ENCODE data around the gene P2RX6. TPM values are rescaled to one million over a fixed set of nuclear protein-coding genes. Genes with fewer than 3 reads are reported as not detected.
"Not testable (repeated sequence)": the region's sequence is repeated elsewhere in the genome, so short reads cannot be mapped to it uniquely, and the experiment has no call there.

Gene P2RX6
- total and polyA plus RNA-seq, 2 donors (not counting 3 experiments of a cell fraction or from before 2014, with no cell fraction given): 0.06 TPM; not detected in 1

- intact Hi-C loops (cut with micrococcal nuclease) (no loop called here), dilution Hi-C loops (cut with MboI; ENCODE audit: extremely low pct_ligation_motif_present, low sequenced_read_pairs) (no loop called here)
- Histone ChIP-seq H3K4me3 (replicated peaks in 1 of 3; ENCODE audit: insufficient read depth in 1 of 3, low read depth in 1 of 3, low read length in 3 of 3) (no peak overlapping the region), H3K36me3 (ENCODE audit: control insufficient read depth in 2 of 2, extremely low read depth in 1 of 2, insufficient read depth in 2 of 2, low read length in 2 of 2) (no peaks in the 10 kb centered on the region), H3K9me3 (replicated peaks; ENCODE audit: control insufficient read depth, insufficient read depth, low read length) (no peaks in the 10 kb centered on the region), H4K20me1 (replicated peaks; ENCODE audit: control insufficient read depth, extremely low read depth, insufficient read depth, low read length) (no peaks in the 10 kb centered on the region), H3K4me2 (ENCODE audit: insufficient read depth, low read length) (no peak overlapping the region), H3K9ac (replicated peaks; ENCODE audit: extremely low read depth, insufficient read depth, low read length) (no peak overlapping the region), H3K27me3 (ENCODE audit: control insufficient read depth in 2 of 2, insufficient read depth in 2 of 2, low read length in 2 of 2) (no peaks in the 10 kb centered on the region), H3K27ac (ENCODE audit: insufficient read depth, low read depth, low read length) (no peak overlapping the region), H3K79me2 (ENCODE audit: control insufficient read depth, insufficient read depth, low read length) (no peaks in the 10 kb centered on the region), H3K4me1 (ENCODE audit: control insufficient read depth, extremely low read depth, insufficient read depth, low read length) (peaks cover 5% of the 10 kb centered on the region), H2AFZ (ENCODE audit: low read depth, low read length) (no peak overlapping the region), H3K9me1 (replicated peaks; ENCODE audit: control insufficient read depth, extremely low read depth, insufficient read depth, low read length) (no peaks in the 10 kb centered on the region)
- no TSS peak for BruUV-seq (replicated peaks)
- POLR2A ChIA-PET: no interaction called here
- no peak for TF ChIP-seq JUN (IDR thresholded peaks at IDR 0.05; ENCODE audit: borderline replicate concordance, insufficient read depth, insufficient read length, low read depth)
- TF ChIP-seq, protein P1, sequence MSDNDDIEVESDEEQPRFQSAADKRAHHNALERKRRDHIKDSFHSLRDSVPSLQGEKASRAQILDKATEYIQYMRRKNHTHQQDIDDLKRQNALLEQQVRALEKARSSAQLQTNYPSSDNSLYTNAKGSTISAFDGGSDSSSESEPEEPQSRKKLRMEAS (IDR thresholded peaks at IDR 0.05; ENCODE audit: insufficient read depth, insufficient read length): no peak
- TF ChIP-seq EZH2 (IDR thresholded peaks at IDR 0.05; ENCODE audit: borderline replicate concordance, low read depth, low read length, severe bottlenecking): no peak
- no peak for TF ChIP-seq FOS (IDR thresholded peaks at IDR 0.05; ENCODE audit: borderline replicate concordance, insufficient read depth, low read length)
- TF ChIP-seq, protein P2, sequence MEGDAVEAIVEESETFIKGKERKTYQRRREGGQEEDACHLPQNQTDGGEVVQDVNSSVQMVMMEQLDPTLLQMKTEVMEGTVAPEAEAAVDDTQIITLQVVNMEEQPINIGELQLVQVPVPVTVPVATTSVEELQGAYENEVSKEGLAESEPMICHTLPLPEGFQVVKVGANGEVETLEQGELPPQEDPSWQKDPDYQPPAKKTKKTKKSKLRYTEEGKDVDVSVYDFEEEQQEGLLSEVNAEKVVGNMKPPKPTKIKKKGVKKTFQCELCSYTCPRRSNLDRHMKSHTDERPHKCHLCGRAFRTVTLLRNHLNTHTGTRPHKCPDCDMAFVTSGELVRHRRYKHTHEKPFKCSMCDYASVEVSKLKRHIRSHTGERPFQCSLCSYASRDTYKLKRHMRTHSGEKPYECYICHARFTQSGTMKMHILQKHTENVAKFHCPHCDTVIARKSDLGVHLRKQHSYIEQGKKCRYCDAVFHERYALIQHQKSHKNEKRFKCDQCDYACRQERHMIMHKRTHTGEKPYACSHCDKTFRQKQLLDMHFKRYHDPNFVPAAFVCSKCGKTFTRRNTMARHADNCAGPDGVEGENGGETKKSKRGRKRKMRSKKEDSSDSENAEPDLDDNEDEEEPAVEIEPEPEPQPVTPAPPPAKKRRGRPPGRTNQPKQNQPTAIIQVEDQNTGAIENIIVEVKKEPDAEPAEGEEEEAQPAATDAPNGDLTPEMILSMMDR (IDR thresholded peaks at IDR 0.05; ENCODE audit: extremely low read depth in 1 of 2, insufficient read depth in 1 of 2, low read depth in 1 of 2, low read length in 2 of 2): no peak
- TF ChIP-seq MYC (IDR thresholded peaks at IDR 0.05; ENCODE audit: low read depth, low read length): no peak
- no peak for TF ChIP-seq POLR2AphosphoS5 (IDR thresholded peaks at IDR 0.05; ENCODE audit: insufficient read depth, low read depth, low read length)
- TF ChIP-seq GATA2 (IDR thresholded peaks at IDR 0.05; ENCODE audit: insufficient read depth, insufficient read length, low read depth, low read length): no peak
- TF ChIP-seq POLR2A (IDR thresholded peaks at IDR 0.05; ENCODE audit: low read depth, low read length): no peak
- no peak for FAIRE-seq
- DNase-seq (ENCODE audit: low read depth, low spot score): no peak
- CTCF ChIA-PET: interaction anchor here (0.6 kb wide), 1 partner anchor 27 kb away, joined by 3 read pairs; no protein-coding TSS in a partner anchor
These were observed 32.8 kb downstream of the P2RX6 start for GRCh38 chr22:21047730-21048129.

DNA sequence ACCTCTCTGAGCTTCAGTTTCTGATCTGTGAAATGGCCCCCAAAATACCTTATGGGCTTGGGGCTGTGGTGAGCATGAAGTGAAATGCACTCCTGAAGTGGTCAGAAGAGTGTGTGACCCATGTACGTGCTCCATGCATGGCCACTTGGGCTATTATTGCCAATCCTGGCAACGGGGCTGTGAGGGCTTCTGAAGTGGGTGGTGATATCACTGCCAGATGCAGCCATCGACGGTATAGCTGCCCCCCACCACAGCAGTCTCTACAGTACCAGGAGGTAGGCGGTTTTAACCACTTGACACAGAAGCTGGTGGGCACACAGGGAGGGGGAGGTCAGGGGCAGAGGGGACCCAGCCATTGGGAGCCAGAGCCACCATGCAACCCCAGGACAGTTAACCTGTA is 33.5 kb downstream of the P2RX6 start:
- H3K9me1 ChIP-seq (replicated peaks; ENCODE audit: control insufficient read depth, extremely low read depth, insufficient read depth, low read length); H3K27me3 ChIP-seq (ENCODE audit: control insufficient read depth in 2 of 2, insufficient read depth in 2 of 2, low read length in 2 of 2); H2AFZ ChIP-seq (ENCODE audit: low read depth, low read length); FAIRE-seq; H3K36me3 ChIP-seq (ENCODE audit: control insufficient read depth in 2 of 2, extremely low read depth in 1 of 2, insufficient read depth in 2 of 2, low read length in 2 of 2); H3K4me1 ChIP-seq (ENCODE audit: control insufficient read depth, extremely low read depth, insufficient read depth, low read length); H3K9me3 ChIP-seq (replicated peaks; ENCODE audit: control insufficient read depth, insufficient read depth, low read length); H4K20me1 ChIP-seq (replicated peaks; ENCODE audit: control insufficient read depth, extremely low read depth, insufficient read depth, low read length); BruUV-seq (replicated peaks); intact Hi-C loops (cut with micrococcal nuclease); dilution Hi-C loops (cut with MboI; ENCODE audit: extremely low pct_ligation_motif_present, low sequenced_read_pairs); H3K79me2 ChIP-seq (ENCODE audit: control insufficient read depth, insufficient read depth, low read length); POLR2A ChIA-PET; DNase-seq (ENCODE audit: low read depth, low spot score); H3K27ac ChIP-seq (ENCODE audit: insufficient read depth, low read depth, low read length); H3K9ac ChIP-seq (replicated peaks; ENCODE audit: extremely low read depth, insufficient read depth, low read length); H3K4me2 ChIP-seq (ENCODE audit: insufficient read depth, low read length); CTCF ChIA-PET; H3K4me3 ChIP-seq (replicated peaks in 1 of 3; ENCODE audit: insufficient read depth in 1 of 3, low read depth in 1 of 3, low read length in 3 of 3): not testable (repeated sequence)

DNA sequence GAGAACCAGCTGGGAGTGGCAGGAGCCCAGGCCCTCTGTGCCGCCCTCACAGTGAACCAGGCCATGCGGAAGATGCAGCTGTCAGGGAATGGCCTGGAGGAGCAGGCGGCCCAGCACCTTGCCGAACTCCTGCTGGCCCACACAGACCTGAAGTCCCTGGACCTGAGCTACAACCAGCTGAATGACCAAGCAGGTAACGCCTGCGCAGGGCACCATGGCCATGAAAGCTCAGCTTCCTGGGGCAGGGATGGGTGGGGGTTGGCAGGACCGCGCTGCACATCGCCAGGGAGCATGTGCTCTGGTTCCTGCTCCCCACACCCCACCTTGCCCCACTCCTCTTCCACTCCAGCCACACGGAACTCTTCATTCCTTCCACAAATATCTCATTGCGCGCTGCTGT is 34.0 kb downstream of the P2RX6 start:
- BruUV-seq (replicated peaks); dilution Hi-C loops (cut with MboI; ENCODE audit: extremely low pct_ligation_motif_present, low sequenced_read_pairs); CTCF ChIA-PET: not testable (repeated sequence)

More for the DNA sequence above, 34.0 kb downstream of the P2RX6 start:
- H3K36me3 ChIP-seq (ENCODE audit: control insufficient read depth in 2 of 2, extremely low read depth in 1 of 2, insufficient read depth in 2 of 2, low read length in 2 of 2); H3K27me3 ChIP-seq (ENCODE audit: control insufficient read depth in 2 of 2, insufficient read depth in 2 of 2, low read length in 2 of 2); DNase-seq (ENCODE audit: low read depth, low spot score); intact Hi-C loops (cut with micrococcal nuclease); H4K20me1 ChIP-seq (replicated peaks; ENCODE audit: control insufficient read depth, extremely low read depth, insufficient read depth, low read length); H3K9ac ChIP-seq (replicated peaks; ENCODE audit: extremely low read depth, insufficient read depth, low read length); H3K4me2 ChIP-seq (ENCODE audit: insufficient read depth, low read length); H3K27ac ChIP-seq (ENCODE audit: insufficient read depth, low read depth, low read length); H2AFZ ChIP-seq (ENCODE audit: low read depth, low read length); FAIRE-seq; H3K9me1 ChIP-seq (replicated peaks; ENCODE audit: control insufficient read depth, extremely low read depth, insufficient read depth, low read length); H3K79me2 ChIP-seq (ENCODE audit: control insufficient read depth, insufficient read depth, low read length); H3K4me3 ChIP-seq (replicated peaks in 1 of 3; ENCODE audit: insufficient read depth in 1 of 3, low read depth in 1 of 3, low read length in 3 of 3); POLR2A ChIA-PET; H3K9me3 ChIP-seq (replicated peaks; ENCODE audit: control insufficient read depth, insufficient read depth, low read length); H3K4me1 ChIP-seq (ENCODE audit: control insufficient read depth, extremely low read depth, insufficient read depth, low read length): not testable (repeated sequence)

All from endothelial cell of umbilical vein (primary cell).